Hematopoietic multipotent progenitor cell treated with erythropoietin and hydrocortisone succinate and interleukin-3 and kit ligand, for 17 days (in vitro differentiated cells): Measurements from ENCODE around the gene ATF7IP.

Experiments used
- DNase-seq: peaks from one replicate; pipeline ENCODE4 v3.0.0-alpha.2; 2015; ENCODE audit warnings: low spot score

The ATF7IP gene

GRCh38 chr12:14481201-14481600 is 115.7 kb downstream of the ATF7IP start:
- DNase-seq: no peak

DNA sequence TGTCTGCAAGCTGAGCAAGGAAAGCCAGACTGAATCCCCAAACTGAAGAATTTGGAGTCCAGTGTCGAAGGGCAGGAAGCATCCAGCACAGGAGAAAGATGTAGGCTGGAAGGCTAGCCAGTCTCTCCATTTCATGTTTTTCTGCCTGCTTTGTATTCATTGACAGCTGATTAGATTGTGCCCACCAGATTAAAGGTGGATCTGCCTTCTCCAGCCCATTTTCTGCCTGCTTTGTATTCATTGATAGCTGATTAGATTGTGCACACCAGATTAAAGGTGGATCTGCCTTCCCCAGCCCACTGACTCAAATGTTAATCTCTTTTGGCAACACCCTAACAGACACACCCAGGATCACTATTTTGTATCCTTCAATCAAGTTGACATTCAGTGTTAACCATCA is 116.9 kb downstream of the ATF7IP start:
- no peak for DNase-seq

- DNase-seq: no peak
Observed at GRCh38 chr12:14482886-14483285, 117.4 kb downstream of the ATF7IP start.

DNA sequence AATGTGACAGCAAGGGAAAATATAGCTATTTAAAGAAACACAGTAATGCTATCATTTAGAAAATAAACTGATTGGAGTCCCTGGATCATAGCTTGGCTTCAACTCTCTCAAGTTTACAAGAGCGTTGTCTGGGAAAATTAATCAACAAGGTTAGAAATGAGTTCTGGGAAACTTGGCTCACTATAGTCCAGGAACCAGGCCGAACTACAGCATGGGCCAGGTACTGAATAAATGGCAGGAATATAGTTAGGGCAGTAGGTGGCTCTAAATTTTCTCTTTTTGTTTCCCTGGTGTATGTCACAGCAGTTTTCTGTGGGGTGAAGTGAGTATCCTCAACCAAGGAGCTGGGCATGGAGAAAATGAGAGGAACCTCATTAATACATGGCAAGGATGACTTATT is 129.8 kb downstream of the ATF7IP start:
- no peak for DNase-seq

DNA sequence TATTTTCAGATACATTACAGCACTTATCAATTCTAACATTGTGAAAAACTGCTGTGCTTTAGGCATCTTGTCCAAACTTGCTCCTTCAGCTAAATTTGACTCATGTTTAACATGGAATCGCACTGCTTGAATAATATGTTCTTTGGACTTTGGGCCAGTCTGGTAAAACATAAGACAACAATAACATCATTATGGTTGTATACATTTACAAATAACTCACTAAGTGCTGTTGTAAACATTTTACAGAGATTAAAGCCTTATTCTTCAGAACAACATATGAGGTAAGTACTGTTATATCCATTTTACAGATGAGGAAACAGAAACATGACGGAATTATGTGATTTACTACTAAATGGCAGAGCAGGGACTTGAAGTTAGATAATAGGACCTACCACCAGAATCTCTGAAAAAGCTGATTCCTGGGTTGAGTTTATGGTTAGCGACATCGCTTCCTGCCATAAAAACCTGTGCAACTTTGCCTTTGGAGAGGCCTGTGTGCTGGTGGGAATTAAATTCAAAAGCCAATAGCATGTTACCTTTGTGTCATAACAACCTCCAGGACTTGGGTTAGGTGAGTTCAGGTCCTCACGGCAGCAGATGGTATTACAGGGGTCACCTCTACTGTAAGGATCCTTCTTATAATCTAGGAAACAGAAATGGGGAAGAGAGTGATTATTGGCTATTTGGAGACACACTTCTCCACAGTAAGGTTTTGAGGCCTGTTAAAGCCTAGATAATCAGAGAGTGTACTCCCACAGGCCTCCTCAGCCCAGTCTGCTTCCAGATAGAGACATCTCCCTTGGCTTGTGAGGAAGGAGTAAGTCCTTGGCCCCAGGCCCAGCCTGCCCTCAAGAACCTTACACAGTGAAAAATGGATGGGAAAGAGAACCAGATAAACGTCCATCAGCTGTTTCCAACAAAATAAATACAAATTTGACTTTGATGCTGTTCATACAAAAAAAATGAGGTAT is 140.4 kb downstream of the ATF7IP start:
- no peak for DNase-seq

DNA sequence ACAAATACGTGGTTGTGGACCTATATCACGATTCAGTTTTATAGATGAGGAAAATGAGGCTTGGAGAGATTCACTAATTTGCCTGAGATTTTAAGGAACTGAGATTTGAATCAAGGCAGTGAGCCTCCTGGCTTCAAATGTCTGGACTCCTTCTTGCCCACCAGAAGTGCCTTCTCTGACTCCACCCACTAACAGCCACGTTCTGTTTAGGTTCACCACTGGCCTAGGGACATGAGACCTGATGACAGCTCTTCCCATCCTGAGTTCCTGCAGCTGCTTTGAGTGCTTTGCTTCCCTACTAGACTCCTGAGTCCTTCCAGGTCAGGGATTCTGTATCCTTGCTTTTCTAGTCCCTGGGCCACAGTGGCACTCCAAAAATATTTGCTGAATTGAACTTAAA is 145.1 kb downstream of the ATF7IP start:
- DNase-seq: no peak

- no peak for DNase-seq
Observed at GRCh38 chr12:14514154-14514842, 148.8 kb downstream of the ATF7IP start.

- DNase-seq: no peak
Observed at GRCh38 chr12:14514946-14515345, 149.5 kb downstream of the ATF7IP start.

DNA sequence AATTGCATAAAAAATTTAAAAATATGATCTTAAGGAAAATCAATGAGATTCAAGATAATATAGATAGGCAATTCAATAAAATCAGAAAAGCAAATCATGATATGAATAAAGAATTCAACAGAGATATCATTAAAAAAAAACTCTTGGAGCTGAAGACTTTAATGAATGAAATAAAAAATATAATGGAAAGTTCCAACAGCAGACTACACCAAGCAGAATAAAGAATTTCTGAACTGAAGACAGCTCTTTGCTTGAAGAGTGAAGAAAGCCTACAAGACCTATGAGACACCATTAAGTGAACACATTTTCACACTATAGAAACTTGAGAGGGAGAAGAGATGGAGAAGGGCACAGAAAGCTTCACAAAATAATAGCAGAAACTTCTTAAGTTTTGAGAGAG is 156.3 kb downstream of the ATF7IP start:
- DNase-seq: no peak

GRCh38 chr12:14525964-14526363 is 160.5 kb downstream of the ATF7IP start:
- no peak for DNase-seq

GRCh38 chr12:14532152-14532551 is 166.7 kb downstream of the ATF7IP start:
- no peak for DNase-seq

DNA sequence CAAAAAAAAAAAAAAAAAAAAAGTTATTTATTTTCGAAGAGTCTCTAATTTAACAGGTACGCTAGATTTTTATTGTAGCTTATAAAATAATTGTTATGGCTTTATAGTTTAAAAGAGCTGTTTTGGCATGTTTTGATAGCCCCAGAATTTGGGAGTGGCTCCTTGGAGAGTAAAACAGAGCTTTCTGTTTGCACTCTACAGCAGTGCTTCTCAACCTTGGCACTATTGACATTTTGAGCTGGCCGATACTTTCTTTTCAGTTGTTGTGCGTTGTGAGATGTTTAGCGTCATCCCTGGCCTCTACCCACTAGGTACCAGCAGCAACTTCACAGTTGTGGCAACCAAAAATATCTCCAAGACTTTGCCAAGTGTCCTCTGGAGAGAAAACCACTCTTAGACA is 171.6 kb downstream of the ATF7IP start:
- DNase-seq: no peak

DNA sequence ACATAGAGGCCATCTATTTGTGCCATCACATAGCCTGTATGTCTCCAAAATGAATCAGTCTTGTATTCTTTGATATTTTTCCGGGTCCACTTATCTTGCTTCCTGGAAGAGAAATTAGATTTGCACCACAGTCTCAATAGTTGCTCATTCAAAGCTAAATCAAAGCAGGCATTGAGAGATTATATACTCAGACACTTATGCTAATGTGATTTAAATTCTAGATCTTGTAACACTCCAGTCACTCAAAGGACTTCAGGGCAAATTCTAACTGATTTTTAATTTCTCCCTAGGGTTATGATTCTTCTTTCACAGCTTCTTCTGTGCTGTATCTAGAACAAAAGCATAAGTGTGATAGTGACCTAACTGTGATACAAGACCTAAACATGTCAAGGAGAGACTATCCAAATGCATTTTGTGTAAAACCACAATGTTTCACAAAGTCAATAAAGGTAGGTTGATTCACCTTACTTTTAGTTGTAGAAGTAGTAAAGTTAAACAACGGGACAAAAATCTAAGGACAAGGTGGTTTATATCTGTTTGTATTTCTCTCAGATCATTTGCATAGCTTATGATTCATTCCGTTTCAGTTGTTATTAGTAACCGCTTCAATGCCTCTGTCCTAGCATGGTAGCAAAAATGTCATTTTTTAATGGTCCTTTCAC is 175.4 kb downstream of the ATF7IP start:
- no peak for DNase-seq

GRCh38 chr12:14545144-14546124 is 180.0 kb downstream of the ATF7IP start:
- DNase-seq: no peak

- DNase-seq: no peak
Observed at GRCh38 chr12:14547571-14547970, 182.1 kb downstream of the ATF7IP start.

DNA sequence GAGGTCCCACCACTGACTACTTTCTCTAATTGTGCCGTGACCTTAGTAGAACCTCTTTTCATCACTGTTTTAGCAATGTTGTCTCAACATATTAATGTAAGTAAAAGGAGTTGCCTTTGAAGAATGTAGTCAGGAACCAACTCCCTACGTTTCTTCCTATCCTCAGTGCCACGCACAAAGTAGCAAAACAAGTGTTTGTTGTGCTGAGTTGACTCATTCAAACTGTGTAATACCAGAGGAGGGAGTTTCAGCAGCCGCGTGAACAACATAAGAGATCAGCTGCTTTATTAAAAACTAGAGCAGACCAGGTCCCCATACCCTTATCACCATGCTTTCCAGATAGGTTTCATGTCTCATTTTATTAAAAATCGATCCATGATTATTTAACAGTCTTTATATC is 183.1 kb downstream of the ATF7IP start:
- no peak for DNase-seq
